ENCODE measurements around the gene ST3GAL6. TPM values are rescaled to one million over a fixed set of nuclear protein-coding genes. Genes with fewer than 3 reads are reported as not detected.

ST3GAL6 gene
- total and polyA plus RNA-seq, 2 of the 8 experiments (the other 6 are each of a cell fraction or from before 2014, with no cell fraction given): 3.3 to 6.1 TPM

- Histone ChIP-seq H4K5ac (ENCODE audit: insufficient read length, low read depth, low read length) (no peak overlapping the region), H3K4me3 (ENCODE audit: extremely low read depth in 1 of 4, insufficient read depth in 2 of 4, low read depth in 3 of 4, low read length in 4 of 4) (no peak overlapping the region), H3K27me3 (replicated peaks in 1 of 4; ENCODE audit: control insufficient read depth in 3 of 4, extremely low read depth in 1 of 4, insufficient read depth in 3 of 4, low read length in 3 of 4) (no peaks in the 10 kb centered on the region), H3K56ac (replicated peaks; ENCODE audit: insufficient read length, low read depth, low read length) (no peak overlapping the region), H3K4ac (replicated peaks; ENCODE audit: insufficient read length, low read depth, low read length) (no peak overlapping the region), H3K4me1 (replicated peaks in 1 of 4; ENCODE audit: control insufficient read depth in 3 of 4, insufficient read depth in 4 of 4, low read length in 3 of 4) (no peaks in the 10 kb centered on the region), H3K18ac (ENCODE audit: extremely low read depth, low read length) (no peak overlapping the region), H4K8ac (ENCODE audit: extremely low read depth, insufficient read depth, low read length) (no peak overlapping the region), H3K79me1 (ENCODE audit: low read depth, low read length) (no peaks in the 10 kb centered on the region), H2BK5ac (ENCODE audit: low read depth, low read length) (no peak overlapping the region), H4K20me1 (replicated peaks in 1 of 2; ENCODE audit: control insufficient read depth in 1 of 2, insufficient read depth in 2 of 2, low read length in 2 of 2) (no peaks in the 10 kb centered on the region), H2BK120ac (replicated peaks; ENCODE audit: low read depth, low read length) (no peak overlapping the region), H3K36me3 (ENCODE audit: control insufficient read depth in 2 of 4, insufficient read depth in 4 of 4, low read length in 3 of 4) (no peaks in the 10 kb centered on the region), H3K9ac (replicated peaks in 1 of 4; ENCODE audit: extremely low read depth in 1 of 4, low read depth in 3 of 4, low read length in 3 of 4) (no peak overlapping the region), H2BK20ac (ENCODE audit: low read length) (no peak overlapping the region), H4K91ac (replicated peaks; ENCODE audit: insufficient read length, low read length) (no peak overlapping the region), H3K4me2 (ENCODE audit: insufficient read depth in 1 of 2, low read depth in 2 of 2, low read length in 2 of 2) (no peak overlapping the region), H2AK5ac (ENCODE audit: low read depth, low read length) (no peak overlapping the region), H2BK12ac (ENCODE audit: low read depth, low read length) (no peak overlapping the region), H2AFZ (ENCODE audit: low read length) (no peak overlapping the region), H3K27ac (ENCODE audit: low read depth, low read length) (no peak overlapping the region), H3K14ac (ENCODE audit: insufficient read length) (no peak overlapping the region), H3K23me2 (ENCODE audit: low read depth, low read length) (no peaks in the 10 kb centered on the region; the same call in 1 of the 2 replicates), H3K79me2 (ENCODE audit: control insufficient read depth in 1 of 2, insufficient read depth in 2 of 2, low read length in 2 of 2) (peaks cover 0 to 7% of the 10 kb centered on the region in 2 experiments; a peak in 1 of 4 replicates), H3K9me3 (ENCODE audit: insufficient read depth in 2 of 2, low read depth in 1 of 2, low read length in 1 of 2) (no peaks in the 10 kb centered on the region), H2BK15ac (ENCODE audit: low read length) (no peak overlapping the region), H3K23ac (ENCODE audit: insufficient read length) (no peak overlapping the region)
- 93% methylated on average over 4 of the region's 4 CpGs; no CpG with 5 or more reads in 1 of the 2 experiments for WGBS, 2 experiments (ENCODE audit: extremely low coverage in 1 of 2, insufficient coverage in 1 of 2, insufficient read length in 1 of 2, insufficient replicate concordance in 2 of 2, low coverage in 1 of 2, low lambda C conversion rate in 2 of 2, missing lambda C conversion rate in 1 of 2)
- DNase-seq (ENCODE audit: low read depth in 1 of 2, low spot score in 2 of 2): no peak
- CTCF ChIA-PET (ENCODE audit: partially characterized antibody): interaction anchor here (1.0 to 1.6 kb wide), 2 partner anchors 9 to 83 kb away, joined by 4 to 5 read pairs; no protein-coding TSS in a partner anchor
- FAIRE-seq: no peak
- POLR2A ChIA-PET (ENCODE audit: partially characterized antibody): no interaction called here
These were observed 22.8 kb upstream of the ST3GAL6 start for GRCh38 chr3:98740324-98740723.
